ENCODE data around the gene PLTP.
A peak's percentile ranks its signal among the peaks of the same experiment; 100 is the strongest.
"Not testable (repeated sequence)": the region's sequence is repeated elsewhere in the genome, so short reads cannot be mapped to it uniquely, and the experiment has no call there.

PLTP gene

DNA sequence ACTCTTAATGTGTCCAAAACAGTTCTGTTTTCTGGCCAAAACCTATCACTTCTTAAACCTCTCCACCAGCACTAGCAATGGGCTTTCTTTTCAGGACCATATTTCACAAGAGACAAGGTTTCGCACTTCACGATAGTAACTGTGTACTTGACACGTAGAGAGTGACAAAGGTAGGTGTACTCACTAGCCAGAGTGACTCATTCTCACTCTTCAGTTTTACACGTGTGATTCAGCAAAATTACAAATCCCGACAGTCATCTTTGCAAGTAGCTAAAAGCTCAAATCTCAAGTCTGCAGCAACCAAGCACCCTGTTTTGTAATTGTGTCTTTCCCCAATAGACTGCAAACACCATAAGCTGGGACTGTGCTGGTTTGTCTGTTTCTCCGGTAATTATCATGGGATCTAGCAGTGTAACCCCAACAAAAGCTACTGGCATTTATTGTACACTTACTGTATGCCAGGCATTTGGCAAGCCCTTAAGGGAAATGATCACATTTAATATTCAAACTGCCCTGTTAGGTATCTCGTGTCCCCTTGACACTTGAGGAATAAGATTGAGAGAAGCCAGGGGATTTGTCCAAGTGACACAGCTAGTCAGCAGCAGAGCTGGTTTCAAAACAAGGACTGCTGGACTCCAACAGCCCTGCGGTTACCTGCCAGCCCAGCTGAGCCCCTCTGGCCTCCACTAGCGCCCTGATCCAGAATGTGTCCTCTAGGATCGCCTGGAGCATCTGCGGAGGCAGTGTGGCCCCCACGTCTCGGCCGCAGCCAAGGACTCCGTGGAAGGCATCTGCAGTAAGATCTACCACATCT lies 32.4 kb upstream of the PLTP start:
- DNase-seq, result no peak

- no peak for DNase-seq
Observed at GRCh38 chr20:45943613-45944012, 31.7 kb upstream of the PLTP start.

- DNase-seq, result no peak
Observed at GRCh38 chr20:45940469-45940868, 28.5 kb upstream of the PLTP start.

GRCh38 chr20:45940053-45940452 lies 28.1 kb upstream of the PLTP start:
- no peak for DNase-seq

DNA sequence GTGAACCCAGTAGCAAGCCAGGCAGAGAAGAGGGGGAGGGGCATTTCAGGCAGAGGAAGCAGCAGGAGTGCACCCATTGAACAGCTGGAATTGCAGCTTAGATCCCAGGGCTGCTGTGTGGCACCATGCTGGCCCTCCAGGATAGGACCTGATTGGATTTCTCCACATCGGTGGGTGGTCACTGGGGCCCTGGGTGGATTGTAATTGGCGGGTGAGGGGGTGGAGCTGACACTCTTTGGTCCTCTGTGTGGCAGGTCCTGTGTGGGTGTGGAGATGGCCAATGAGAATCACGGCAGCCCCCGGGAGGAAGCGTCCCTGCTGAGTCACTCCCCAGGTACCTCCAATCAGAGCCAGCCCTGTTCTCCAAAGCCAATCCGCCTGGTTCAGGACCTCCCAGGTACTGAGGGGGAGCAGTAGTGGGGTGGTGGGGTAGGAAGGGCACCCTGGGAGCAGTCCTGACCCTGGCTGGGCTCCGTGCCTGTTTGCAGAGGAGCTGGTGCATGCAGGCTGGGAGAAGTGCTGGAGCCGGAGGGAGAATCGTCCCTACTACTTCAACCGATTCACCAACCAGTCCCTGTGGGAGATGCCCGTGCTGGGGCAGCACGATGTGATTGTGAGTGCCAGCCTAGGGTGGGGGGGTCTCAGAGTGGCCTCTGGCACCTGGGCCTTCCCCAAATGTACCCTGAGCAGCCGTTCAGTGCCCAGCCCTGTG lies 26.9 kb upstream of the PLTP start:
- DNase-seq, result no peak

DNA sequence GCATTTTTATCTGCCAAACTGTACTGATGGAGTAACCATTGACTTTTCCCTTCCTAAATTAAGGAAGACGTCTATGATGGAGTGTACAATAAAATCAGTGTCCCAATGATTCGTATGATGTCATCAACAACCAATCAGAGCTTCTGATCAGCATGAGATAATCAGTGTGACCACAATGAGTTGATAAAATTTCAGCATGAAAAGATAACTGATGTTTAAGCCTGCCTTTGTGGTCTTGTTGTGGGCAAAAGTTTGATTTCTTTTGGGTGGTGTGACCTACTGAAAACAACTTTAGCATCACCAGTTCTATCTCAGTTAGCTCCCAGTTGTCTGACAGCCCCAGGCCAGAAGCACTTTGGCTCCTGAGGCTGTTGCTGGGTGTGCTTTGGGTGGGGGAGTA lies 25.8 kb upstream of the PLTP start:
- DNase-seq, result no peak

DNA sequence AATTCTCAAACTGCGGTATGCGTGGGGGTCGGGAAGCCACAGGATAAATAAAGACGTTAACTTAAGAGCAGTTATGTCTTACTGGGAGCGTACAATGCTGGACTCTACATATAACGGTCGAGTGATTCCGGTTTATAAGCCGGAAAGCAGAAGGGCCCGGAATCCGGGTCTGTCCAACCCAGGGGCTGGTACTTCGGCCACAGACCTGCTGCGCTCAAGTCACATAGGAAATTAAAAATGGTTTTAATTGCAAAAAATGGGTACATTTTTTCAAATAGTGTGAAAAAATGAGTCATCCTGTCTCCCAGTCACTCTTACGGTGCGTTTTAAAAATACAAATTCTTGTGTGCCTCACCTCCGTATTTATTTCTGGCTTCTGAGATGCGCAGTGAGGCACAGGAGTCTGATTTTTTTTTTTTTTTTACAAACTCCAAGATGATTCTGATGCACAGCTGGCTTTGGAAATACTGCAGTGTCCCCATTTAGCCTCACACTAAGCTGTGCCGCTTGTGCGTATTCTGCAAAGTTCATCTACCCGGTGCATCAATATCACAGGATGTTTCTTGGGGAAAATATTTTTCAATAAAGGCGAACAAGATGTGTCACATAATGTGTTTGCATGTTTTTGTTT lies 23.6 kb upstream of the PLTP start:
- DNase-seq, result no peak

DNA sequence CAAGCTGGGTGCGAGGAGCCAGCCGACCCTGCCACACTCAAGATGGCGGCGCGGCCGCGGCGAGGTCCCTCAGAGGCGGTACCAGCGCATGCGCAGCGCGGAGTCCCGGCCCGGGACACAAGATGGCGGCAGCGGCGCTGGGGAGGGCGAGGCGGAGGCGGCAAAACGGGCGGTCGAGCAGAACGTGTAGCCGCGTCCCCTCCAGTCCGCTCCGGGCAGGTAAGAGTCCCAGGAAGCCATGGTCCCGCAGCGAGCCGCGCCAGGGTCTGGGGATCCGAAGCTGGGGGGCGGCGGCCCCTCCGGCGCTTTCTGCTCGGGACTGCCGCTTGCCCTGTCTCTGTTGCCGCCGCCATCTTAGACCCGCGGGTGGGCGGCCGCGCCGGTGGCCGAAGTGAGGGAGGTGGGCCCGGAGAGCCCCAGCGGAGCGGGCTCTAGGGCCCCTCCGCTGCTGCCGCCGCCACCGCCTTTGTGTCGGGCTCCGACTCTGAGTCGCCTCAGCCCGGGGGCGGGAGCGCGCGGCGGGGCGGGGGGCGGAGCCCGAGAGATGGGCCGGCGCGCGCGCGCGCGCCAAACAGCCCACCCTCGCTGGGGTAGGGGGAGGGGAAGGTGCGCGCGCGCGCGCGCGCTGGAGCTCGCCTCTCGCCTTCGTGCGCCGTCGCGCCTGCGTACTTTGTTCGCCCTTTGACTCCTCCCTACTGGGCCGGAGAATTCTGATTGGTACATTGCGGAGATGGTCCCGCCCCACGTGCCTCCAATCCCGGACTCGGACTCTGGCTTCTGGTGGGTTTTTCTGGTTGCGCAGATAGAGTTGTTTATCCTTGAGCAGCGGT lies 22.8 kb upstream of the PLTP start, which contains the start of gene PCIF1:
Gene PCIF1, plus strand, starts transcription at position 98 of the 830 bp plus-strand sequence. CDS start 4,317 bp downstream, outside the sequence.
- peak; percentile 94 to 97 for DNase-seq

- peak; percentile 45 to 76 for DNase-seq
Observed at GRCh38 chr20:45934046-45934585, 22.2 kb upstream of the PLTP start.

DNA sequence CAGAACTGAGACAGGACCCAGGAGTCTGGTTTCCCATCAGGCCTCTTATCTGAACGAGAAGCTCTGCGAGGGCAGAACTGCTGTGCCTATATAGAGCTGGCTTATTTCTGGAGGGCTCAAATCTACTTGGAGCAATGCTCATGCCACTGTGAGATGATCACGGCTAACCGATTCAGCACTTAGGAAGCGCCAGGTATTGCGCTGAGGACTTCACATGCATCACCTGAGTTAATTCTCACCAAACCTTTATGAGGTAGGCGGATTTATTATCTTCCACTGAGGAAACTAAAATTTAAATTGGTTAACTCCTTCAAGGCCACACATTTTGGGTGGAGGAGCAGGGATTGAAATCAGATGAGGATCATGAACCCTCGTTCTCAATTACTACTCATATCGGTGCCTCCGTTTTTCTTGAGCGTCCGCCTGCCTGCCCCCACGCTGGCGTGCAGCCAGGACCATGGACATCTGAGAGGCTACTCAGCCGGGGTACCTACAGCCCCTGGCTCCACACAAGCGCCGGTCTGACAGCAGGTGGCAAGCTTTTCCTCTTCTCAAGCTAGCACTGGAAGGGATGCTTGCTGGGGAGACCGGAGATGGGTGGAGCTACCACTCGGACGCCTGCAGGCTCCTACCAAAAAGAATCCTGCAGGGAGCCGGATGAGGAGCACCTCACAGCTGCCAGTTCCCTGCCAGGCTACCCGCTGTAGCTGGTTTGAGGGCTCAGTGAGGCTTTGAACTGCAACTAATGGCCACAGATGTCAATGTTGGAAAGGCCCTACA lies 21.5 kb upstream of the PLTP start:
- peak; percentile 86 to 91 for DNase-seq

- not testable (repeated sequence) for DNase-seq
Observed at GRCh38 chr20:45931680-45932079, 19.7 kb upstream of the PLTP start.

GRCh38 chr20:45927071-45927878 lies 15.3 kb upstream of the PLTP start:
- DNase-seq, result no peak

DNA sequence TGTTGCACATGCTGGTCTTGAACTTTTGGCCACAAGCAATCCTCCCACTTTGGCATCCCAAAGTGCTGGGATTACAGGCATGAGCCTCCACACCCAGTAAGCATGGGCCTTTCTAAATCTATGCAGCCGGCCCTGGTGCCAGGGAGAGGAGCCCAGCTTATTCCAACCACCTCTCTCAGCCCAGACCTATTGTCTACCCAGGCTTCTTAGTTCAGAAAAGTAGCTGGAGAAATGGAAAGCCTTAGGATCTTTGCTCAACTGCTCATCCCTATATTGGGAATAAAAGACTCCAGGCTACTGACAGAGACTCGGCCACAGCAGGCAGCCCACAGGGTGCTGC lies 14.7 kb upstream of the PLTP start:
- DNase-seq, result no peak

- DNase-seq, result no peak
Observed at GRCh38 chr20:45925821-45926506, 14.0 kb upstream of the PLTP start.

DNA sequence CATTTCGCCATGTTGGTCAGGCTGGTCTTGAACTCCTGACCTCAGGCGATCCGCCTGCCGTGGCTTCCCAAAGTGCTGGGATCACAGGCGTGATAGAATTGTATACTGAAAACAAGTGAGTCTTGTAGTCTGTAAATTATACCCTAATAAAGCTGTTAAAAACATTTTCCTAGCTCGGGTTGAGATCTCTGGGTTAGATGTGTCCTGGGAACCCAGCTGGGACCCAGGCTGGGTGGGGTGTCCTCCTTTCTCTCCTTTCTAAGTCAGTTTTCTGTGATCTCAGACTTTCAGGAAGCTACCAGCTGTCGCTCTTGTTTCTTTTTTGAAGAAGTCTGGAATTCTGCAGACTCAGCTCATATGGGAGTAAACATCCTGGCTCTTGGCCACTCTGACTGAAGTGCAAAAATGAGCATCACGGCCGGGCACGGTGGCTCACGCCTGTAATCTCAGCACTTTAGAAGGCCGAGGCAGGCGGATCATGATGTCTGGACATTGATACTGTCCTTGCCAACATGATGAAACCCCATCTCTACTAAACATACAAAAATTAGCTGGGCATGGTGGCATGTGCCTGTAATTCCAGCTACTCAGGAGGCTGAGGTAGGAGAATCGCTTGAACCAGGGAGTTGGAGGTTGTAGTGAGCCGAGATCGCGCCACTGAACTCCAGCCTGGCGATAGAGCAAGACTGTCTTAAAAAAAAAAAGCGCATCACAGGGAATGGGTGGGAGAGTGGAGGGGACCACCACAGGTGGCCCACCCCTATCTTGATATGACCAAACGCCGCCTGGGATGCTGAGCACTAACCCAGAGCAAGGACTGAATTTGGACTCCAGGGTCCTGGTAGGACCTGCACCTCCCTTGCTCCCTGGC lies 12.7 kb upstream of the PLTP start:
- no peak for DNase-seq

DNA sequence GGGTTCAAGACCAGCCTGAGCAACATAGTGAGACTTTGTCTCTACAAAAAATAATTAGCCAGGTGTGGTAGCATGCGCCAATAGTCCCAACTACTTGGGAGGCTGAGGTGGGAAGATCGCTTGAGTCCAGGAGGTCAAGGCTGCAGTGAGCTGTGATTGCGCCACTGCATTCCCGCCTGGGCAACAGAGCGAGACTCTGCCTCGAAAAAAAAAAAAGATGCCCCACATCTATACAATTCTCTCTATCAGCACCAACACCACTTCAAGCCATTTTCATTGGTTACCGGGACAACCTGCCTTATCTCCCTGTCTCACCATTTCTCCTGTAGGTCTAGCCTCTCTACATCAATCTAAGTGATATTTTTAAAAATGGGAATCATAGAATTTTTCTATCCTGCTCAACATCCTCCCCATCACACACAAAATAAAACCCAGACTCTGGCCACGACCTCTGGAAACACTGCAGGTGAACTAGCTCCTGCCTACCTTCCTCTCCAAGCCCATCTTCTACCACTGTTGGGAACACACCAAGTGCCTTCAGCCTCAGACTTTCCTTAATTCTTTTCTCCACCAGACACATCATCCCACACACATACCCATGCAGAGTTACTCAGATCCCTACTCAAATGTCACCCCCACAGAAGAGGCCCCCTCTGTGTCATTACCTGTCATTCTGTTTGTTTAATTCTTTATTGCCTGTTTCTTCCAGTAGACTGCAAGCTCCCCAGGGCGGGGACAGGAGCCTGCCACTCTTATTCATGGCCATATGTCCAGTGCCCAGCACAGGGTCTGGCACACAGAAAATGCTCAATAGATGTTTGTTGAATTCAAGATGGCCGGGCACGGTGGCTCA lies 9.6 kb upstream of the PLTP start:
- no peak for DNase-seq

- no peak for DNase-seq
Observed at GRCh38 chr20:45920462-45921336, 8.7 kb upstream of the PLTP start.

Data from NCI-H524 (cell line).